IPS DF 6.9 (cell line): ENCODE data around the gene TMPRSS6.
"Not testable (repeated sequence)": the region's sequence is repeated elsewhere in the genome, so short reads cannot be mapped to it uniquely, and the experiment has no call there.

ENCODE experiments used
- DNase-seq: peaks from one replicate; pipeline ENCODE4 v3.0.0-alpha.2; 2013; ENCODE audit warnings: low read depth, low spot score
- H3K27ac ChIP-seq: one replicate; pipeline ENCODE4 v1.5.1; 2013; ENCODE audit warnings: low read length, control low read depth
- H3K27me3 ChIP-seq: 2 replicates; pipeline ENCODE4 v1.6.1; 2013; ENCODE audit warnings: mild to moderate bottlenecking, low read length; ENCODE audit not compliant: control insufficient read depth, insufficient read depth
- H3K36me3 ChIP-seq: 2 replicates; pipeline ENCODE4 v1.6.1; 2013; ENCODE audit warnings: low read length; ENCODE audit not compliant: control insufficient read depth, insufficient read depth
- H3K4me1 ChIP-seq: 2 replicates; pipeline ENCODE4 v1.6.1; 2013; ENCODE audit warnings: low read length; ENCODE audit not compliant: control insufficient read depth, insufficient read depth
- H3K4me3 ChIP-seq: 2 replicates; pipeline ENCODE4 v1.5.1; 2013; ENCODE audit warnings: mild to moderate bottlenecking, low read length
- H3K9me3 ChIP-seq: 2 replicates; pipeline ENCODE4 v1.6.1; 2013; ENCODE audit warnings: low read length, inconsistent platforms; ENCODE audit not compliant: control insufficient read depth, insufficient read depth
- WGBS: extraction: QIAGEN DNeasy Blood & Tissue Kit; methylation state at CpG from one replicate; pipeline ENCODE4 v1.1.7; 2013; ENCODE audit warnings: mixed read lengths, missing lambda C conversion rate; ENCODE audit not compliant: insufficient read length, insufficient coverage; 5-methylcytosine and 5-hydroxymethylcytosine counted together

Gene TMPRSS6

DNA sequence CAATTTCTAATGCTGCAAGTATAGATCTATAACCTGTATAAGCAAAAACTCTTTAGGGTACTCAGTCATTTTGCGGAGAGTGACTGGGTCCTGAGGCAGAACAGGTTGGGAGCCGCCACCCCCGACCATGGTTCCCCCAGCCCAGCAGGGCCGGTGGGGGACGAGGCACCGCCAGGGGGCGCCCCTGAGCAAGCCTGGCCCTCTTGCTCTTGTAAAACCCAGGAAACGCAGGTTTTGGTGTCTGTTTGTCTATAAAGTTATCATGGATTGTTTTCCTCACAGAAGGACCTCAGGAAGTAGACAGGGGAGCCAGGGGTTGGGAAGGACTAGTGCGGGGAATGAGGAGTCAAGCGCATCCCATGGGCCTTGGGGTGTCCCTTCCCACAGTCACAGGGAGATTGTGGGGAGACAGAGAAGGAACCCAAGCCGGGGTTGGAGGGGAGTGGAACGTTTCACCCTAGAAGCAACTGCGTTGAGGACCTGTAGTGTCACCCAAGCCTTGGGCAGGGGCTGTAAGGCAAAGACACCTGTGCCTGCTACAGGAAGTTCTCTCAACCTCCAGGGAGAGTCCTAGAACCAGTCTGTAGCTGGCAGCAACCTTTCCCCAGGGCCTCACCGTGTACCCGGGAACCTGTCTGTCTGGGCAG, 31.6 kb downstream of the TMPRSS6 start:
- DNase-seq, result no peak
- H3K4me1 ChIP-seq, result no peaks in the 10 kb centered on the region
- no peak overlapping the region for H3K4me3 ChIP-seq
- H3K9me3 ChIP-seq, result no peaks in the 10 kb centered on the region
- WGBS, result no CpG with 5 or more reads among the region's 15 CpGs
- no peaks in the 10 kb centered on the region for H3K36me3 ChIP-seq
- peaks cover 2% of the 10 kb centered on the region; the same call in 1 of the 2 replicates for H3K27me3 ChIP-seq
- no peak overlapping the region for H3K27ac ChIP-seq

DNA sequence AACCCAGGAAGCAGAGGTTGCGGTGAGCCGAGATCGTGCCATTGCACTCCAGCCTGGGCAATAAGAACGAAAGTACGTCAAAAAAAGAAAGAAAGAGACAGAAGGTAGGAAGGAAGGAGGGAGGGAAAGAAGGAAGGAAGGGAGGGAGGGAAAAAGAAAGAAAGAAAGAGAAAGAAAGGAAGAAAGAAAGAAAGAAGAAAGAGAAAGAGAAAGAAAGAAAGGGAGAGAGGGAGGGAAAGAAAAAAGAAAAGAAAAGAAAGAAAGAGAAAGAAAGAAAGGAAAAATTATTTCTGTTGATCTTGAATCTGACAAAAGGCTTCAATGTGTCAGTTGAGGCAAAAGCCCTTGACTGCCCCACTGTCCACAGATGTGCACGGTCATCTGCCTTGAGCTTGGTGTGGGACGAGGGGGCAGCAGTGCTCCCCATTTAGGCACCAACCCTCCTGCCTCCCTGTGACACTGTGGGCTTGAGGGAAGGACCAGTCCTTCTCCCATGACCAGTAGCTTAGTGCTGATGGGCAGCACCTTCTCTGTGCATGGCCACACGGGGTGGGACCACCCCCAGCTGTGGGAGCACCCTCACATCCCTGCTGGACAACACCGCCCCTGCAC, 33.6 kb downstream of the TMPRSS6 start:
- DNase-seq, result no peak
- no peak overlapping the region for H3K4me3 ChIP-seq
- no peaks in the 10 kb centered on the region for H3K36me3 ChIP-seq
- H3K27ac ChIP-seq, result no peak overlapping the region
- no peaks in the 10 kb centered on the region for H3K9me3 ChIP-seq
- no CpG with 5 or more reads among the region's 9 CpGs for WGBS
- H3K27me3 ChIP-seq, result peaks cover 7% of the 10 kb centered on the region
- H3K4me1 ChIP-seq, result no peaks in the 10 kb centered on the region

DNA sequence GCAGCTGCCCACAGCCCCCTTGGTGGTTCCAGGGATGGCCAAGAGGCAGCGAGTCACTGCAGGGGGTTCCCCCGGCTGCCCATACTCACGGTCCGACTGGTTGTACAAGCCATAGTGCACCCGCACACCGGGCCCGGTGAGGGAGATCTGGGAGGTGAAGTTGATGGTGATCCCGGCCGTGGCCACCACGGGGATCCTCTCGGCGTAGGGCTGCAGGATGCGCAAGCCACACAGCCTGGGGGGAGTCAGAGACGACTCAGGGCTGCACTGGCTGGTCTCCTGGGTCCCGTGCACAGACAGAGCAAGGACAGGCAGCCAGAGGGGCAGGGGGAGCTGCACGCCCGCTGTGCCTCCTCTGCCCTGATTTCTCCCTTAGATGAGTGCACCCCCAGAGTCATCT, 34.5 kb downstream of the TMPRSS6 start:
- Histone ChIP-seq H3K9me3 (no peaks in the 10 kb centered on the region), H3K27ac (no peak overlapping the region), H3K4me3 (no peak overlapping the region), H3K4me1 (no peaks in the 10 kb centered on the region), H3K36me3 (no peaks in the 10 kb centered on the region), H3K27me3 (peaks cover 10% of the 10 kb centered on the region)
- no peak for DNase-seq
- WGBS, result no CpG with 5 or more reads among the region's 17 CpGs

- H3K36me3 ChIP-seq, result no peaks in the 10 kb centered on the region
- peaks cover 13% of the 10 kb centered on the region for H3K27me3 ChIP-seq
- no peaks in the 10 kb centered on the region for H3K9me3 ChIP-seq
- DNase-seq, result no peak
- WGBS, result no CpG with 5 or more reads among the region's 16 CpGs
- H3K4me1 ChIP-seq, result no peaks in the 10 kb centered on the region
- H3K4me3 ChIP-seq, result no peak overlapping the region
- H3K27ac ChIP-seq, result no peak overlapping the region
These were observed 35.0 kb downstream of the TMPRSS6 start for GRCh38 chr22:37074537-37074936.

DNA sequence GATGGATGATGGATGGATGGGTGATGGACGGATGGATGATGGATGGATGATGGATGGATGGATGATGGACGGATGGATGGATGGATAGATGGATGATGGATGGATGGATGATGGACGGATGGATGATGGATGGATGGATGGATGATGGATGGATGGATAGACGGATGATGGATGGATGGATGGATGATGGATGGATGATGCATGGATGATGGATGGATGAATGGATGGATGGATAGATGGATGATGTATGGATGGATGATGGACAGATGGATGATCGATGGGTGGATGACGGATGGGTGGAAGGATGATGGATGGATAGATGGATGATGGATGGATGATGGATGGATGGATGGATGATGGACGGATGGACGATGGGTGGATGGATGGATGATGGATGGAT, 36.8 kb downstream of the TMPRSS6 start:
- H3K27me3 ChIP-seq, result peaks cover 18% of the 10 kb centered on the region
- 100% methylated on average over 8 of the region's 8 CpGs for WGBS
- H3K9me3 ChIP-seq, result no peaks in the 10 kb centered on the region
- H3K27ac ChIP-seq, result no peak overlapping the region
- H3K36me3 ChIP-seq, result no peaks in the 10 kb centered on the region
- no peak for DNase-seq
- H3K4me3 ChIP-seq, result no peak overlapping the region
- H3K4me1 ChIP-seq, result no peaks in the 10 kb centered on the region

GRCh38 chr22:37071850-37072592, 37.5 kb downstream of the TMPRSS6 start:
- H3K9me3 ChIP-seq, H3K4me1 ChIP-seq, H3K36me3 ChIP-seq, H3K4me3 ChIP-seq, DNase-seq, H3K27ac ChIP-seq: not testable (repeated sequence)
- peaks cover 17% of the 10 kb centered on the region for H3K27me3 ChIP-seq
- WGBS, result 100% methylated on average over 4 of the region's 5 CpGs

DNA sequence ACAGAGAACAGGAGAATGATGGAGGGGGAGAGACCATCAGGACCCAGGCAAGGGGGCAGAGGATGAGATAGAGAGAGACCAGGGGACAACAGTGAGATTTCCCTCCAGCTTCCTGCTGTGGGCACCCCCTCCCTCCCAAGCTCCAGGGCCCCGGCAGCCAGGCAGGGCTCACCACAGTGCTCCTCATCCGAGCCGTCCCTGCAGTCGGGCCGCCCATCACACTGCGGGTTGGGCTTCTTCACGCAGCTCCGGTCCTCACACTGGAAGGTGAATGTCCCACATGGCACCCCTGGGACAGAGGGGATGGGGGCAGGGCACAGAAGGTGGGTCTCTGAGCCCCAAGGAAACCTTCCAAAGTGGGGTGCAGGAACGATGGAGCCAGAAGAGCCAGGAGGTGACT, 38.8 kb downstream of the TMPRSS6 start:
- WGBS, result no CpG with 5 or more reads among the region's 9 CpGs
- Histone ChIP-seq H3K36me3 (no peaks in the 10 kb centered on the region), H3K27me3 (peaks cover 16% of the 10 kb centered on the region), H3K4me1 (no peaks in the 10 kb centered on the region), H3K9me3 (no peaks in the 10 kb centered on the region), H3K27ac (no peak overlapping the region), H3K4me3 (no peak overlapping the region)
- DNase-seq, result no peak

- H3K4me3 ChIP-seq, result no peak overlapping the region
- DNase-seq, result no peak
- H3K36me3 ChIP-seq, result no peaks in the 10 kb centered on the region
- no peak overlapping the region for H3K27ac ChIP-seq
- H3K4me1 ChIP-seq, result no peaks in the 10 kb centered on the region
- WGBS, result no CpG with 5 or more reads among the region's 8 CpGs
- no peaks in the 10 kb centered on the region for H3K9me3 ChIP-seq
- H3K27me3 ChIP-seq, result peaks cover 16% of the 10 kb centered on the region
These were observed 39.2 kb downstream of the TMPRSS6 start for GRCh38 chr22:37070334-37070733.

DNA sequence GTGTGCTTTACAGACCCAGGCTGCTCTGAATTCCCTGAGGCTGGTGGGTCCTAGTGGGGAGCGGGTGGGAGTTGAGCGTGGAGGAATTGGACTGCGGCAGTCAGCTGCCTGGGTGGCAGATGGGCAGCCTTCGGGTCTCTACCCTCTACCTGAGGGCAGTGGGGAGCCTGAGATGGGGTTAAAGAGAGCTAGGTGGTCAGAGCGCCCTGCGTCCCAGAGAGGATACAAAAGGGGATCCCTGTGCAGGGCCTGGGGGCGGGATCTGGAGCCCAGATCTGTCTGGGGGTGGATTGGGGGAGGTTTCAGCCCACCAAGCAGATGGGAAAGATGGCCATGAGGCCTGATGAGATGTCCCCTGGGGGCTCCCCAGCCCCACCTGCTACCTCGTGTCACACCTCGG, 39.8 kb downstream of the TMPRSS6 start:
- no peak overlapping the region for H3K27ac ChIP-seq
- H3K4me1 ChIP-seq, result no peaks in the 10 kb centered on the region
- WGBS, result no CpG with 5 or more reads among the region's 9 CpGs
- H3K9me3 ChIP-seq, result no peaks in the 10 kb centered on the region
- DNase-seq, result no peak
- H3K4me3 ChIP-seq, result no peak overlapping the region
- peaks cover 16% of the 10 kb centered on the region for H3K27me3 ChIP-seq
- H3K36me3 ChIP-seq, result no peaks in the 10 kb centered on the region

DNA sequence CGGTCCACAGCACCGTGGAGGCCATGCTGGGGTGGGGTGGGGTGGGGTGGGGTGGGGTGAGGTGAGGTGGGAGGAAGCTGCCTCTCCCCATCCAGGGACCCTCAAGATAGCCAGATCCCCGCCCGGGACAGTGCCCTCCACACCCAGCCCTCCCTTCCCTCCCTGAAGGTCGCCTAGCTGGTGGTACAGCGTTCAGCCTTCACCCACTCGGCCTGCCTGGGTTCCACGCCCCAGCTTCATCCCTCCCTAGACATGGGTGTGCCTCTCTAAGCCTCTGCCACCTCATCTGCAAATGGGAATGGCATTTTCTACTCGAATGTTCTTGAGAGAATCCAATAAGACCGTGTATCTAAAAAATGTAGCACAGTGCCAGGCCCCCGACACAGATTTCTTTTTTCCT, 40.2 kb downstream of the TMPRSS6 start:
- peaks cover 16% of the 10 kb centered on the region for H3K27me3 ChIP-seq
- H3K27ac ChIP-seq, result no peak overlapping the region
- H3K4me1 ChIP-seq, result no peaks in the 10 kb centered on the region
- H3K9me3 ChIP-seq, result no peaks in the 10 kb centered on the region
- WGBS, result no CpG with 5 or more reads among the region's 11 CpGs
- H3K4me3 ChIP-seq, result peak overlapping the region; percentile 36; the same call in 1 of the 2 replicates
- DNase-seq, result no peak
- H3K36me3 ChIP-seq, result no peaks in the 10 kb centered on the region
